Liver (tissue), 9 donors: Measurements from ENCODE around the gene SLC24A3. TPM values are rescaled to one million over a fixed set of nuclear protein-coding genes. Genes with fewer than 3 reads are reported as not detected.

Source experiments
- DNase-seq: peaks from one replicate; pipeline ENCODE4 v3.0.0-alpha.2; 2017; ENCODE audit warnings: low spot score
- H3K27ac ChIP-seq, 2 donors: one replicate each; pipeline ENCODE4 v1.7.0; 2013; ENCODE audit warnings: inconsistent platforms in 2 of 2, low read length in 2 of 2, control low read depth in 1 of 2, low read depth in 1 of 2, mild to moderate bottlenecking in 1 of 2
- H3K27me3 ChIP-seq, 4 donors: one replicate each; pipeline versions ENCODE4 v1.6.1 to v1.7.0; 2013; ENCODE audit warnings: low read length in 3 of 4, inconsistent platforms in 1 of 4, mild to moderate bottlenecking in 1 of 4, moderate library complexity in 1 of 4; ENCODE audit not compliant: control insufficient read depth in 4 of 4, insufficient read depth in 4 of 4
- H3K36me3 ChIP-seq, 4 donors: one replicate each; pipeline versions ENCODE4 v1.6.1 to v1.7.0; 2013; ENCODE audit warnings: low read length in 3 of 4, mild to moderate bottlenecking in 3 of 4, low read depth in 1 of 4, moderate library complexity in 1 of 4; ENCODE audit not compliant: control insufficient read depth in 4 of 4, insufficient read depth in 3 of 4
- H3K4me1 ChIP-seq, 4 donors: one replicate each; pipeline versions ENCODE4 v1.6.1 to v1.7.0; 2013; ENCODE audit warnings: low read length in 3 of 4, mild to moderate bottlenecking in 3 of 4, moderate library complexity in 1 of 4; ENCODE audit not compliant: control insufficient read depth in 4 of 4, insufficient read depth in 4 of 4
- H3K4me3 ChIP-seq, 3 donors: one replicate each; pipeline versions ENCODE4 v1.6.1 to v1.7.0; 2013; ENCODE audit warnings: low read length in 3 of 3, control low read depth in 1 of 3, low read depth in 1 of 3, mild to moderate bottlenecking in 1 of 3
- H3K9ac ChIP-seq, 2 donors: one replicate each; pipeline ENCODE4 v1.7.0; 2013; ENCODE audit warnings: low read length in 2 of 2, mild to moderate bottlenecking in 2 of 2, moderate library complexity in 2 of 2, control low read depth in 1 of 2, low read depth in 1 of 2
- H3K9me3 ChIP-seq, 4 donors: one replicate each; pipeline versions ENCODE4 v1.6.1 to v1.7.0; 2013; ENCODE audit warnings: low read length in 3 of 4; ENCODE audit not compliant: control insufficient read depth in 4 of 4
- EGR1 ChIP-seq, 2 donors: IDR thresholded peaks; 2 replicates each; pipeline ENCODE4 v1.6.1; 2016 to 2018; ENCODE audit warnings: antibody characterized with exemption in 2 of 2, low read depth in 2 of 2
- FOXA1 ChIP-seq: IDR thresholded peaks from 2 replicates; pipeline ENCODE4 v1.6.1; 2016; ENCODE audit warnings: antibody characterized with exemption
- FOXA2 ChIP-seq: IDR thresholded peaks from 2 replicates; pipeline ENCODE4 v1.6.1; 2016; ENCODE audit warnings: antibody characterized with exemption
- GABPA ChIP-seq, 2 donors: IDR thresholded peaks in 1 of 2; conservative IDR thresholded peaks in 1 of 2; 2 replicates each; pipeline ENCODE4 v1.6.1; 2016; ENCODE audit warnings: antibody characterized with exemption in 2 of 2, mild to moderate bottlenecking in 1 of 2, moderate library complexity in 1 of 2
- HNF4A ChIP-seq, 2 donors: conservative IDR thresholded peaks; 2 replicates each; pipeline ENCODE4 v1.6.1; 2016; ENCODE audit warnings: antibody characterized with exemption in 2 of 2, mild to moderate bottlenecking in 2 of 2
- HNF4G ChIP-seq: IDR thresholded peaks from 2 replicates; pipeline ENCODE4 v1.6.1; 2016; ENCODE audit warnings: antibody characterized with exemption
- JUND ChIP-seq, 2 donors: IDR thresholded peaks; 2 replicates each; pipeline ENCODE4 v1.6.1; 2016; ENCODE audit warnings: antibody characterized with exemption in 2 of 2
- MAX ChIP-seq: IDR thresholded peaks from 2 replicates; pipeline ENCODE4 v1.6.1; 2016; ENCODE audit warnings: antibody characterized with exemption
- NR2F2 ChIP-seq: IDR thresholded peaks from 2 replicates; pipeline ENCODE4 v1.6.1; 2016; ENCODE audit warnings: antibody characterized with exemption
- RAD21 ChIP-seq, 2 donors: IDR thresholded peaks; 2 replicates each; pipeline ENCODE4 v1.6.1; 2016; ENCODE audit warnings: antibody characterized with exemption in 2 of 2, mild to moderate bottlenecking in 2 of 2
- REST ChIP-seq: IDR thresholded peaks from 2 replicates; pipeline ENCODE4 v1.6.1; 2016; ENCODE audit warnings: antibody characterized with exemption, mild to moderate bottlenecking
- SP1 ChIP-seq: IDR thresholded peaks from 2 replicates; pipeline ENCODE4 v1.6.1; 2018; ENCODE audit warnings: antibody characterized with exemption, mild to moderate bottlenecking
- TAF1 ChIP-seq: conservative IDR thresholded peaks from 2 replicates; pipeline ENCODE4 v1.6.1; 2016; ENCODE audit warnings: antibody characterized with exemption, mild to moderate bottlenecking
- YY1 ChIP-seq: IDR thresholded peaks from 2 replicates; pipeline ENCODE4 v1.6.1; 2016; ENCODE audit warnings: antibody characterized with exemption, mild to moderate bottlenecking
- ZBTB33 ChIP-seq: IDR thresholded peaks from 2 replicates; pipeline ENCODE4 v1.6.1; 2016; ENCODE audit warnings: antibody characterized with exemption
- WGBS: extraction: QIAGEN DNeasy Blood & Tissue Kit; methylation state at CpG from one replicate; pipeline ENCODE4 v1.1.7; 2013; 5-methylcytosine and 5-hydroxymethylcytosine counted together
- polyA plus RNA-seq, 2 donors: library from polyadenylated mRNA; stranded (reverse) in 1 of 2; unstranded in 1 of 2; fragments of 200-250 nt in 1 of 2; fragments of >200 nt in 1 of 2; fragmentation: Nextera tagmentation in 1 of 2; extraction: Ambion mirVana in 1 of 2; gene quantifications; one replicate each; pipeline versions ENCODE4 v1.2.1 to v1.2.3, GENCODE V29; 2013 to 2015
- total RNA-seq, 2 donors: library from RNA; depleted of rRNA; stranded (reverse); fragments of >200 nt; gene quantifications; one replicate each; pipeline ENCODE4 v1.2.3, GENCODE V29; 2014
- donor health status: healthy.
- donor health status: healthy.
- donor health status: healthy.
- donor health status: healthy.
- donor health status: healthy.

Gene SLC24A3
- total and polyA plus RNA-seq, 4 donors: 0.28 to 1.8 (median 0.46) TPM

GRCh38 chr20:19668418-19668817, 456.0 kb downstream of the SLC24A3 start:
- TF ChIP-seq GABPA (IDR thresholded peaks at IDR 0.05 in 1 of 2, conservative IDR thresholded peaks at IDR 0.05 in 1 of 2): no peak
- TF ChIP-seq NR2F2: no peak
- no peak for TF ChIP-seq HNF4A (conservative IDR thresholded peaks at IDR 0.05)
- TF ChIP-seq EGR1 (IDR thresholded peaks at IDR 0.05; ENCODE audit: low read depth in 2 of 2): no peak
- TF ChIP-seq REST: no peak
- TF ChIP-seq FOXA1: no peak
- TF ChIP-seq JUND (IDR thresholded peaks at IDR 0.05): no peak
- no peak for TF ChIP-seq YY1
- TF ChIP-seq ZBTB33: no peak
- TF ChIP-seq FOXA2: no peak
- no peak for TF ChIP-seq HNF4G
- Histone ChIP-seq H3K9ac (no peak overlapping the region), H3K4me3 (no peak overlapping the region), H3K36me3 (no peaks in the 10 kb centered on the region), H3K27ac (no peak overlapping the region), H3K27me3 (peaks cover 0 to 11% (median 0%) of the 10 kb centered on the region in 4 donors), H3K9me3 (no peaks in the 10 kb centered on the region), H3K4me1 (no peaks in the 10 kb centered on the region)
- no peak for DNase-seq
- 87% methylated on average over 3 of the region's 3 CpGs for WGBS

GRCh38 chr20:19670829-19671228, 458.4 kb downstream of the SLC24A3 start:
- Histone ChIP-seq H3K27ac (no peak overlapping the region), H3K4me1 (no peaks in the 10 kb centered on the region), H3K9me3 (no peaks in the 10 kb centered on the region), H3K9ac (no peak overlapping the region), H3K36me3 (no peaks in the 10 kb centered on the region), H3K27me3 (peaks cover 0 to 10% (median 0%) of the 10 kb centered on the region in 4 donors), H3K4me3 (no peak overlapping the region)
- TF ChIP-seq HNF4A (conservative IDR thresholded peaks at IDR 0.05): no peak
- no peak for TF ChIP-seq RAD21 (IDR thresholded peaks at IDR 0.05)
- no peak for TF ChIP-seq TAF1
- 82% methylated on average over 3 of the region's 3 CpGs for WGBS
- DNase-seq: no peak

- Histone ChIP-seq H3K27ac (no peak overlapping the region), H3K4me3 (no peak overlapping the region), H3K4me1 (no peaks in the 10 kb centered on the region), H3K9me3 (no peaks in the 10 kb centered on the region), H3K27me3 (peaks cover 0 to 9% (median 0%) of the 10 kb centered on the region in 4 donors), H3K9ac (no peak overlapping the region), H3K36me3 (no peaks in the 10 kb centered on the region)
- no peak for DNase-seq
- 82% methylated on average over 1 of the region's 1 CpG for WGBS
- TF ChIP-seq HNF4A (conservative IDR thresholded peaks at IDR 0.05): no peak
- TF ChIP-seq FOXA1: no peak
- no peak for TF ChIP-seq ZBTB33
- TF ChIP-seq REST: no peak
- TF ChIP-seq JUND (IDR thresholded peaks at IDR 0.05): no peak
- no peak for TF ChIP-seq SP1
- TF ChIP-seq FOXA2: no peak
- TF ChIP-seq NR2F2: no peak
- TF ChIP-seq TAF1: no peak
- TF ChIP-seq MAX: no peak
Observed at GRCh38 chr20:19671374-19671773, 458.9 kb downstream of the SLC24A3 start.
